ENCODE data around the gene C9orf50. TPM values are rescaled to one million over a fixed set of nuclear protein-coding genes. Genes with fewer than 3 reads are reported as not detected.

The C9orf50 gene
- total RNA-seq, 1 donor from 2014 or later: not detected

- H3K27ac ChIP-seq: peak overlapping the region; percentile 61
- peak; percentile 67 for ATAC-seq
- peak overlapping the region; percentile 45 for H3K4me3 ChIP-seq
- TF ChIP-seq CTCF (IDR thresholded peaks at IDR 0.05): no peak
- no peaks in the 10 kb centered on the region for H3K36me3 ChIP-seq
- no peaks in the 10 kb centered on the region for H3K27me3 ChIP-seq
- peak; percentile 73 for DNase-seq
- intact Hi-C loops (cut with DNase I): no loop called here
- peaks cover 12% of the 10 kb centered on the region for H3K4me1 ChIP-seq
- H3K9me3 ChIP-seq: no peaks in the 10 kb centered on the region
These were observed 52.9 kb downstream of the C9orf50 start for GRCh38 chr9:129567842-129568559.

- no peak for TF ChIP-seq CTCF (IDR thresholded peaks at IDR 0.05)
- no peak overlapping the region for H3K27ac ChIP-seq
- intact Hi-C loops (cut with DNase I): no loop called here
These were observed 53.6 kb downstream of the C9orf50 start for GRCh38 chr9:129567329-129567728.

GRCh38 chr9:129566563-129567266, 54.2 kb downstream of the C9orf50 start:
- DNase-seq (no peak), ATAC-seq (no peak)
- Histone ChIP-seq H3K9me3 (no peaks in the 10 kb centered on the region), H3K36me3 (no peaks in the 10 kb centered on the region), H3K4me1 (peaks cover 12% of the 10 kb centered on the region), H3K4me3 (no peak overlapping the region), H3K27me3 (no peaks in the 10 kb centered on the region), H3K27ac (no peak overlapping the region)
- intact Hi-C loops (cut with DNase I): no loop called here
- no peak for TF ChIP-seq CTCF (IDR thresholded peaks at IDR 0.05)

More at GRCh38 chr9:129567329-129567728, 53.6 kb downstream of the C9orf50 start:
- no peaks in the 10 kb centered on the region for H3K36me3 ChIP-seq
- H3K27me3 ChIP-seq: no peaks in the 10 kb centered on the region
- no peak for ATAC-seq
- no peak overlapping the region for H3K4me3 ChIP-seq
- no peak for DNase-seq
- H3K9me3 ChIP-seq: no peaks in the 10 kb centered on the region
- H3K4me1 ChIP-seq: peaks cover 12% of the 10 kb centered on the region

GRCh38 chr9:129562917-129563316, 58.0 kb downstream of the C9orf50 start:
- Histone ChIP-seq H3K27me3 (no peaks in the 10 kb centered on the region), H3K4me3 (no peak overlapping the region), H3K4me1 (peaks cover 6% of the 10 kb centered on the region), H3K9me3 (no peaks in the 10 kb centered on the region), H3K36me3 (no peaks in the 10 kb centered on the region), H3K27ac (no peak overlapping the region)
- DNase-seq (no peak), ATAC-seq (no peak)
- intact Hi-C loops (cut with DNase I): no loop called here
- TF ChIP-seq CTCF (IDR thresholded peaks at IDR 0.05): no peak

- Histone ChIP-seq H3K36me3 (no peaks in the 10 kb centered on the region), H3K9me3 (no peaks in the 10 kb centered on the region), H3K4me3 (no peak overlapping the region), H3K27me3 (no peaks in the 10 kb centered on the region), H3K4me1 (peaks cover 2% of the 10 kb centered on the region), H3K27ac (no peak overlapping the region)
- no peak for TF ChIP-seq CTCF (IDR thresholded peaks at IDR 0.05)
- DNase-seq (no peak), ATAC-seq (no peak)
- intact Hi-C loops (cut with DNase I): no loop called here
These were observed 58.4 kb downstream of the C9orf50 start for GRCh38 chr9:129562514-129562913.

Other genes with a start within 250 kb of the C9orf50 start
- gene NTMT1, start 5.1 kb upstream of the C9orf50 start, total RNA-seq: 25.6 TPM
- 16.7 TPM for gene ASB6, start 21.1 kb upstream of the C9orf50 start, total RNA-seq
- 1.1 TPM for gene PRRX2, start 44.5 kb upstream of the C9orf50 start, total RNA-seq
- 2.1 TPM for gene PTGES, start 131.9 kb upstream of the C9orf50 start, total RNA-seq
- gene TOR1B, start 182.1 kb upstream of the C9orf50 start, total RNA-seq: 26.0 TPM
- 35.5 TPM for gene TOR1A, start 203.0 kb upstream of the C9orf50 start, total RNA-seq
- 36.6 TPM for gene C9orf78, start 214.2 kb upstream of the C9orf50 start, total RNA-seq
- gene USP20, start 214.4 kb upstream of the C9orf50 start, total RNA-seq: 21.4 TPM